ENCODE results near the gene MCRIP1.
"Not testable (repeated sequence)": the region's sequence is repeated elsewhere in the genome, so short reads cannot be mapped to it uniquely, and the experiment has no call there.

Gene MCRIP1

GRCh38 chr17:81841866-81842265 lies 8.8 kb upstream of the MCRIP1 start:
- in situ Hi-C loops (cut with HindIII; ENCODE audit: low sequenced_read_pairs): no loop called here

DNA sequence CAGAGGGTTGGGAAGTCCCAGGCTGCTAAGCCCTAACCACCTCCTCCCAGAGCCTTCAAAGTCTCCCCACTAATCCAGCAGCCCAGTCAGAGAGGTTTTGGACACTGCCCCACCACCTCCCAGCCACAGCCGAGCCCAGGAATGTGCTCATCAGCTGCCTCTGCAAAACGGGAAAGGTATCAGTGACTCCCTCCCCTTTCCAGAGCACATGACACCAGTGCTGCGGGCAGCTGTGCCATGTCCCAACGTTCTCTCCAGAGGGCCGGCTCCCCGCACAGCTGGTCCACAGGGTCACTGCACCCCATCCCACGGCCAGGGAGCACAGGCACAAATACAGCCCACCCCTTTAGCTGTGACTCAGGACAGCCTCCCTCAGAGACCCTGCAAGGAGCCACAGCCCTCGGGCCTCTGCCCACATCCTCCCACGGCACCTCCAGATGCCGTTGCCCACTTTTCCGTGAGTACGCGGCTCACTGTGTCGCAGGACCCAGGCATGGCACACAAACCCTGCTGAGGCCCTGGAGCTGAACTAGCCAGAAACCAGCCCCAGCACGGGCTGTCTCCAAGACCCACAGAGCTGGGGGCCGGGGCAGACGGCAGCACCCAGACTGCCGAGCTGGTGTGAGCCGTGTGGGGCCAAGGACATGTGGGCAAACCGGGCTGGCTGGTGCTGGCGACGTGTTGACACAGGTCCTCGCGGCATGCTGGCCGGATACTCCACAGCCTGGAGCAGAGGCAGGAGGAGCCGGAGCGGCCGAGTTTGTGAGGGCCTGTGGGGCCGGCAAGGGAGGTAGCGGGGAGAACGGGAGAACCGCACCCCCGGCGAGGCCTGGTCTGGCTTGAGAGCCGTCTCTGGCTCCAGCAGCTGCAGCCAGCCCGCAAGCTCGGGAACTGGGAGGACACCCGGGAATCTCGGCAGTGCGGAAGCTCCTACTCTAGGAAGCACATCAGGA lies 8.0 kb upstream of the MCRIP1 start:
- in situ Hi-C loops (cut with HindIII; ENCODE audit: low sequenced_read_pairs): no loop called here

GRCh38 chr17:81840059-81840458 lies 7.0 kb upstream of the MCRIP1 start:
- in situ Hi-C loops (cut with HindIII; ENCODE audit: low sequenced_read_pairs): not testable (repeated sequence)

DNA sequence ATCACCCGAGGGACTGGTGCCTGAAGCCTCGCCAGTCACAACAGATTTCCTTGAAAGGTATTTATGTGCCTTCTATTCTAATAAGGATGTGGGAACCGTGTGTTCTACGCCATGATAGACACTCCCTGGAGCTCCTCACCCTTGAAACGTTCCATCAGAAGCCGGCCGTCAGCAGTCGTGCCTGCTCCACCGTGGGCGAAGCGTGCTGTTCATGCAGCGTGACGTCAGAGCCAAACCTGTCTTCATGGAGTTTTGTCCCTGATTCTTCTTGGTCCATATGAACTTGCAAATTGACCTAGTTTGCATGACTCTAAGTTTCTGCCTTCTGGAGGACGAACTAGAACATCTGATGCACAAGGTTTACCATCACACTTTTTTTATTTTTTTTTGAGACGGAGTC lies 6.2 kb upstream of the MCRIP1 start:
- in situ Hi-C loops (cut with HindIII; ENCODE audit: low sequenced_read_pairs): no loop called here

DNA sequence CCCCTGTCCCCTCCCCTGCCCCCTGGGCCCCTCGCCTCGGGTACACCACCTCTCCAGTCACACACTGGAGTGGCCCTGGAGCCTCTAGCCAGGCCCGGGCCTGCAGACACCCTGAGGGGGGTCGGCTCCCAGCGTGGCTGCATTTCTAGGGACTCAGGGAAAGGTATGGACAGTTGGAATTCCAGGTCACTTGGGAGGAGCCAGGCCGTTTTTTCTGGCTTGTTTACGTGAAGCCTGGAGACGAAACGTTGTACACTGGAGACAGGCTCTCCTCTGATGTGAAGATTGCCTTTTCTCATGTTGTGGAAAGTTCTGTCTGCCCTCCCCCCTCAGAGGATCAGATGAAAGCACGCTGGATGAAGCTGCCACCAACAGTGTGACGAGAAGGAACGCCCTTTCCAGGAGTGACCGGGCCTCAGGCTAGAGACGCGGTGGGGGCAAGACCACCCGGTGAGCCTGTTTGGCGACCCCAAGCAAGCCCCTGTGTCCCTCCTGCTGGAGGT lies 5.7 kb upstream of the MCRIP1 start:
- in situ Hi-C loops (cut with HindIII; ENCODE audit: low sequenced_read_pairs): no loop called here

- in situ Hi-C loops (cut with HindIII; ENCODE audit: low sequenced_read_pairs): no loop called here
Observed at GRCh38 chr17:81837641-81838040, 4.5 kb upstream of the MCRIP1 start.

DNA sequence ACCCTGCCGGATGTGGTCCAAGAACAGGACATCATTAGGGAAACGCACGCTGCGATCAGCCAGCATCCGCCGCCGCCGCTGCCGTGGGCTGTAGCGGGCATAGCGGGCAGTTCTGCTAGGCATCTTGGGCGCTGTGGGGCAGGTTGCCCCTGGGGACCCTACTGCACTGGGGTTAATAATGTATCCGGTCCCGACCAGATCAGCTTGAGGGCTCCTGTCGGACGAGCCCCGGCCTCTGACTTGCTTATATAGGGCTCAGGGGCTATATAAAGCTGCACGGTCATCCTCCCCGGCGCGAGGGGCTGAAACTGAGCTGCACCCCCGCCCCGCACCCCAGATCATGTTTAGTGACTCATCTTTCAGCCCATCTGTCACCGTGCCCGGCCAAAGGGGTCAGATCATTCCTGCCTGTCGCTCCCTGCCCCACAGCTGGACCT lies 1.8 kb upstream of the MCRIP1 start, which contains the start of gene PPP1R27:
PPP1R27 (minus strand) TSS at position 220 of the 437 bp plus-strand sequence; CDS start at position 123, 97 bp downstream.
- in situ Hi-C loops (cut with HindIII; ENCODE audit: low sequenced_read_pairs): no loop called here

GRCh38 chr17:81833921-81834830 lies 1.1 kb upstream of the MCRIP1 start:
- in situ Hi-C loops (cut with HindIII; ENCODE audit: low sequenced_read_pairs): no loop called here

- in situ Hi-C loops (cut with HindIII; ENCODE audit: low sequenced_read_pairs): no loop called here
Observed at GRCh38 chr17:81832608-81833159, 407 bp downstream of the MCRIP1 start.

- in situ Hi-C loops (cut with HindIII; ENCODE audit: low sequenced_read_pairs): no loop called here
Observed at GRCh38 chr17:81831957-81832607, 1.0 kb downstream of the MCRIP1 start.

GRCh38 chr17:81831563-81831956 lies 1.5 kb downstream of the MCRIP1 start:
- in situ Hi-C loops (cut with HindIII; ENCODE audit: low sequenced_read_pairs): no loop called here

DNA sequence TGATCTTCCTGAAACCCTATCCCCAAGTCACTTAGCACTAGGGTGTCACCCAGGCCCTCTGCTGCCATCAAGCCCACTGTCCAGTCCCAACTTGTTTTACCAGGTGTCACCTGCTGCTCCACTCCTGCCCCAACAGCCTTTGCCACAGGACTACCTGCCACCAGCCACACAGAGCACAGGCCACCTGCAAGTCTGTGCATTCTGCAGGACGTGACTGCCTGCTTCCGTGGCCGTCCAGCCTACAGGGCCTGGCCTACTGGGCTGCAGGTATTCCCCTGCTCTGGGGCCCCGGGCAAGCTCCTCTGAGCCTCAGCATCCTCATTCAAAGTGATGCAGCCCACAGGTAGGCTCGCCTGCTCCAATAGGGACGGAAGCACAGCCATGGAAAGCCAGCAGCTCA lies 3.2 kb downstream of the MCRIP1 start:
- in situ Hi-C loops (cut with HindIII; ENCODE audit: low sequenced_read_pairs): no loop called here

- in situ Hi-C loops (cut with HindIII; ENCODE audit: low sequenced_read_pairs): no loop called here
Observed at GRCh38 chr17:81828656-81829055, 4.4 kb downstream of the MCRIP1 start.

DNA sequence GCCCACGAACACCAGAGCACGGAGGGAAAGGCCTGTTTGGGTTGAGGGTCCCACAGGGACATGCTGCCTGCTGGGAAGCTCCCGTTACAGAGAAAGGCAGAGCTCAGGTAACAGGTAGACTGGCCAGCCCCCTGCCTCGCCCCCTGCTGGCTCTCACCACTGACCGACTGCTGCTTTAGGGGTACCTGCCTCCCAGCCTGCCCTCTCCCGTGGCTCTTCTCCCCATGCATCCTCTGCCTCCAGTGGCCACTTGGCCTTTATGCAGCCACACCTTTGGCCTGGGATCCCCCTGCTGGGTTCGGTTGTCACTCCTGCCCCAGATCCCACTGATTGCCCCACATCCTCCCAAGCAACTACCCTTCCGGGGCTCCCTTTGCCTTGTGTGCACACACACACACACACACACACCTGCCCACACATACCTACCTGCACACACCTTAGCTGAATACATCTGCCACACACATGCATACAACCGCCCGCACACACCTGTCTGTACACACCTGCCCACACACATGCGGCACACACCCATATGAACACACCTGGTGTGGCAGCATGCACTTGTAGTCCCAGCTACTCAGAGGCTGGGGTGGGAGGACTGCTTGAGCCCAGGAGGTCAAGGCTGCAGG lies 7.1 kb downstream of the MCRIP1 start:
- in situ Hi-C loops (cut with HindIII; ENCODE audit: low sequenced_read_pairs): no loop called here

- in situ Hi-C loops (cut with HindIII; ENCODE audit: low sequenced_read_pairs): no loop called here
Observed at GRCh38 chr17:81824595-81824994, 8.5 kb downstream of the MCRIP1 start.

- in situ Hi-C loops (cut with HindIII; ENCODE audit: low sequenced_read_pairs): no loop called here
Observed at GRCh38 chr17:81823820-81824550, 9.1 kb downstream of the MCRIP1 start.

- in situ Hi-C loops (cut with HindIII; ENCODE audit: low sequenced_read_pairs): no loop called here
Observed at GRCh38 chr17:81822996-81823819, 9.9 kb downstream of the MCRIP1 start.

- in situ Hi-C loops (cut with HindIII; ENCODE audit: low sequenced_read_pairs): no loop called here
Observed at GRCh38 chr17:81822312-81822637, 10.8 kb downstream of the MCRIP1 start.
